Psoas muscle (tissue), 8 donors: ENCODE measurements around the gene LSM10. TPM values are rescaled to one million over a fixed set of nuclear protein-coding genes. Genes with fewer than 3 reads are reported as not detected.

Experiments
- ATAC-seq, 4 donors: fragments of 200-7000 bp; cut with Tn5 transposase; one replicate each; pipeline ENCODE4 v1.9.1; 2020; ENCODE audit warnings: moderate library complexity in 3 of 4, mild to moderate bottlenecking in 2 of 4
- DNase-seq, 2 donors: peaks; one replicate each; pipeline ENCODE4 v3.0.0-alpha.2; 2020
- H3K27ac ChIP-seq: fragments of 200-600 bp; one replicate; pipeline ENCODE4 v1.8.0; 2022
- H3K27me3 ChIP-seq, 3 donors: fragments of 200-600 bp in 1 of 3; one replicate each; pipeline versions ENCODE4 v1.6.1 to v1.8.0; 2013 to 2022; ENCODE audit warnings: low read length in 2 of 3, mild to moderate bottlenecking in 2 of 3, moderate library complexity in 1 of 3; ENCODE audit not compliant: insufficient read depth in 3 of 3
- H3K36me3 ChIP-seq, 2 donors: fragments of 200-600 bp in 1 of 2; one replicate each; pipeline versions ENCODE4 v1.6.1 to v1.8.0; 2013 to 2022; ENCODE audit warnings: low read depth in 1 of 2, mild to moderate bottlenecking in 1 of 2, moderate library complexity in 1 of 2; ENCODE audit not compliant: insufficient read depth in 1 of 2
- H3K4me1 ChIP-seq: fragments of 200-600 bp; one replicate; pipeline ENCODE4 v1.8.0; 2022
- H3K4me3 ChIP-seq: fragments of 200-600 bp; one replicate; pipeline ENCODE4 v1.8.0; 2022; ENCODE audit warnings: mild to moderate bottlenecking
- H3K9me3 ChIP-seq: fragments of 200-600 bp; one replicate; pipeline ENCODE4 v1.8.0; 2022
- WGBS, 3 donors: extraction: QIAGEN DNeasy Blood & Tissue Kit; methylation state at CpG; one replicate each; pipeline versions ENCODE4 v1.1.6 to v1.1.7; 2013; 5-methylcytosine and 5-hydroxymethylcytosine counted together
- intact Hi-C, 2 donors: fragments of 100-400 bp; cut with DNase I; formaldehyde crosslinking; loops; one replicate each; pipeline versions ENCODE4 v1.11.0 to v1.14.2; 2022
- polyA plus RNA-seq, 3 donors: library from polyadenylated mRNA; stranded (reverse); fragments of 200-250 nt; gene quantifications; one replicate each; pipeline ENCODE4 v1.2.3, GENCODE V29; 2013
- total RNA-seq, 4 donors: library from RNA; stranded (reverse); fragmentation: NEBNext Ultra II Directional in 2 of 4; extraction: Animal tissue kit (Norgen Biotek cat#: 25700) in 2 of 4; gene quantifications; one replicate each; pipeline versions ENCODE4 v1.2.1 to v1.2.4, GENCODE V29; 2021 to 2023
- TF ChIP-seq, protein P1 (sequence below): fragments of 200-600 bp; IDR thresholded peaks from one replicate; pipeline ENCODE4 v1.8.0; 2022; ENCODE audit warnings: antibody characterized with exemption
- donor health status: healthy with polysubstance abuse.
- donor health status: DM: no; HTN: no; CAD: no; lungs with moderate emphysema.
- donor health status: Bipolar disorder and iron deficiency.
- donor health status: healthy.
- donor health status: DM: yes; HTN: yes; CAD: no.
- donor health status: DM: no; HTN: no; CAD: no.
- donor health status: DM: no; HTN: no; CAD: no.
- donor health status: DM: yes; HTN: yes; CAD: no.

Gene LSM10
- total and polyA plus RNA-seq, 7 donors = 80.3 to 246 (median 102) TPM

DNA sequence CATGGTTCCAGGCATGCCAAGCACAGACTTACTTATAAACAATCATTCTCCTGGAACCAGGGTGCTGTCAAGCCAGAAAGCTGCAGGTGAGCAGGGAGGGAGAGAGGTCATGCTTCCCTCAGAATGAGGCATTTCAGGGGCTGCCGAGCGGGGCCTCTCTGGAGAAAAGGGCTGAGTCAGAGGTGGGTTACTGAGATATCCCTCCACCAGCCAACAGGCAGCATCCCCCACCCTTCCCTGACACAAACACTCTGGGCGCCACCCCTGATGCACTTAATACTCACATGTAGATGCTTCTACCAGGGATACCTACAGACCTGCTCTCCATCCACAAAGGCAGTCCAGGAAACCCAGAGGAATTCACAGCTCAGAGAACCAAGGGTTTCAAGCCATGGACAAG, 25.1 kb downstream of the LSM10 start:
- H3K4me1 ChIP-seq = peaks cover 78% of the 10 kb centered on the region
- H3K27me3 ChIP-seq = no peaks in the 10 kb centered on the region
- no peak overlapping the region for H3K4me3 ChIP-seq
- DNase-seq (no peak), ATAC-seq (no peak)
- intact Hi-C loops = no loop called here
- H3K36me3 ChIP-seq = peaks cover 0 to 23% of the 10 kb centered on the region in 2 donors
- WGBS, 3 donors = 84 to 93% (median 91%) methylated on average over 3 of the region's 3 CpGs
- H3K27ac ChIP-seq = peak overlapping the region; percentile 98
- TF ChIP-seq, protein P1, sequence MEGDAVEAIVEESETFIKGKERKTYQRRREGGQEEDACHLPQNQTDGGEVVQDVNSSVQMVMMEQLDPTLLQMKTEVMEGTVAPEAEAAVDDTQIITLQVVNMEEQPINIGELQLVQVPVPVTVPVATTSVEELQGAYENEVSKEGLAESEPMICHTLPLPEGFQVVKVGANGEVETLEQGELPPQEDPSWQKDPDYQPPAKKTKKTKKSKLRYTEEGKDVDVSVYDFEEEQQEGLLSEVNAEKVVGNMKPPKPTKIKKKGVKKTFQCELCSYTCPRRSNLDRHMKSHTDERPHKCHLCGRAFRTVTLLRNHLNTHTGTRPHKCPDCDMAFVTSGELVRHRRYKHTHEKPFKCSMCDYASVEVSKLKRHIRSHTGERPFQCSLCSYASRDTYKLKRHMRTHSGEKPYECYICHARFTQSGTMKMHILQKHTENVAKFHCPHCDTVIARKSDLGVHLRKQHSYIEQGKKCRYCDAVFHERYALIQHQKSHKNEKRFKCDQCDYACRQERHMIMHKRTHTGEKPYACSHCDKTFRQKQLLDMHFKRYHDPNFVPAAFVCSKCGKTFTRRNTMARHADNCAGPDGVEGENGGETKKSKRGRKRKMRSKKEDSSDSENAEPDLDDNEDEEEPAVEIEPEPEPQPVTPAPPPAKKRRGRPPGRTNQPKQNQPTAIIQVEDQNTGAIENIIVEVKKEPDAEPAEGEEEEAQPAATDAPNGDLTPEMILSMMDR = no peak
- no peaks in the 10 kb centered on the region for H3K9me3 ChIP-seq

DNA sequence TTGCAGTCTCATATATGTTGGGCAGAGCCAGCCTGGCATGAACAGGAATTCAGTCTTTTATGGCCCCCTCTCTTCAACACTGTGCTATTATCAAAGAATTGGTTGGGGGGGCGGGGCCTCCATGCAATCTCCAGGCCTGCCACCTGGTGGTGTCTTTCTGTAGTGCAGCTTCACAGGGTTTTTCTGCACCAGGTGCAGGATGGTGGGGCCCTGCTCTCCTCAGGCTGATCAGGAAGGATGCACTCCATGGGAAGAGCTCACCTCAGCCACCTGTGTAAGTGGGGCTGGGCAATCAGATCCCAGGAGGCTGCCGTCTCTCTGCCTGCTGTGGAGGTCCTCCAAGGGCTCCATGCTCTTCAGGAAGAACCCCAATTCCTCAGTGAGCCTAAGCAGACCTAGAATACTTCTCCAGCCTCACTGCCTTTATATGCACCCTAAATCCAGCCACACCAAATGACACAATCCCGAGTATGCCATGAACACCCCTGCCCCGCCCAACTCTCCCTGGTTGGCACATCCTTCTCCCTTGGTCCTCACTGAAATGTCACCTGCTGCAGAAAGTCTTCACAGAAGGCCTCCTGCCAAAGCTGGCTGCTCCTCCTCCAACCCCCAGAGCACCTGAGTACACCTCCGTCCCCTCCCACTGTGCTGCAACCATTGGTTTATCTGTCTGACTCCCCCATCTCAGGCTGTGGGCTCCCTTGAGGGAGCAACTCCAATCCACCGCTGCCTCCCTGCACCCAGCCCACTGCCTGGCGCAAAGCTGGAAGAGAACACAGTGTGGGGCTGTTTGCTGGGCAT, 28.4 kb downstream of the LSM10 start:
- peaks cover 3 to 40% of the 10 kb centered on the region in 2 donors for H3K36me3 ChIP-seq
- TF ChIP-seq, protein P1 = peak; percentile 98
- no peaks in the 10 kb centered on the region for H3K27me3 ChIP-seq
- ATAC-seq = peak; percentile 40 to 58 (median 42)
- no peak overlapping the region for H3K4me3 ChIP-seq
- WGBS, 3 donors = 63 to 65% (median 65%) methylated on average over 7 of the region's 7 CpGs
- DNase-seq = peak; percentile 70 to 80
- H3K27ac ChIP-seq = peak overlapping the region; percentile 46
- H3K4me1 ChIP-seq = peaks cover 78% of the 10 kb centered on the region
- H3K9me3 ChIP-seq = no peaks in the 10 kb centered on the region
- intact Hi-C loops = loop anchor here in 1 of 2 donors (5.0 kb wide), 1 partner anchor 67 kb away; no protein-coding TSS in a partner anchor

DNA sequence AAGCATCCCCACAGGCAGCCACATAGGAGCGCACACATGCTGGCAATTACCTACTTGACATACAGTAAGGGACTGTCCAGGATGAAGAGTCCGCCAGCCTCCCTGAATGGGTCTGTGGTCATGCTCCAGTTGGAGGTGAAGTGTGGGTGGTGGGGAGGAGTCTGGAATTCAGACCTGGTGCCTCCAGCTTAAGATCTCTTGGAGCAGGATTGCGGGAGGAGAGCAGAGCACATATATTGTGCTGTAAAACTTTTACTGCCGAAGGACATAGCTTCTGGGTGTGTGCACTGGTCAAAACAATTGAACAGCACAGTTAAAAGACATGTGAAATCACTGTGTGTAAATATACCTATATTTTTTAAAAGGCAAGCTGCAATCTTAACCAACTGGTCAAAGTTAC, 29.9 kb downstream of the LSM10 start:
- DNase-seq (no peak), ATAC-seq (no peak)
- intact Hi-C loops = loop anchor here in 1 of 2 donors (5.0 kb wide), 1 partner anchor 65 kb away; no protein-coding TSS in a partner anchor
- TF ChIP-seq, protein P1 = no peak
- 86 to 91% (median 91%) methylated on average over 4 of the region's 4 CpGs for WGBS, 3 donors
- no peaks in the 10 kb centered on the region for H3K27me3 ChIP-seq
- H3K27ac ChIP-seq = no peak overlapping the region
- peaks cover 3 to 45% of the 10 kb centered on the region in 2 donors for H3K36me3 ChIP-seq
- H3K4me3 ChIP-seq = no peak overlapping the region
- H3K9me3 ChIP-seq = no peaks in the 10 kb centered on the region
- peaks cover 63% of the 10 kb centered on the region for H3K4me1 ChIP-seq

DNA sequence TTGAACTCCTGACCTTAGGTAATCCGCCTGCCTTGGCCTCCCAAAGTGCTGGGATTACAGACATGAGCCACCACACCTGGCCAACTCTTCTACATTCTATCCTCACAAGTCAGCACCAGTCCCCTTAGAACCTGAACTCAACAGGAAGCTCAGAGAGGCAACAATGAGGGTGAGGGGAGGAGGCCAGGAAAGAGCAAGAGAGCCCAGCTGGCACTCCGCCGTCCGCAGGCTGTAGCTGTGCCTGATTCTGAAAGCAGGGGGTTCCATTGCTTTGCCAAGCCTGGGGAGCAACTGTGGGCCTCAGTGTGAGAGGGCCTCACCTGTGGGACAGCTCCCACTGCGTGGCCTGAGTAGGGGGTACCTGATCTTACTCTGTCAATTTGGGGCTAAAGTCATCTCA, 30.6 kb downstream of the LSM10 start:
- Histone ChIP-seq H3K4me3 (no peak overlapping the region), H3K27ac (peak overlapping the region; percentile 16)
- TF ChIP-seq, protein P1 = no peak

More for the DNA sequence above, 30.6 kb downstream of the LSM10 start:
- no peak for ATAC-seq
- H3K27me3 ChIP-seq = no peaks in the 10 kb centered on the region
- peaks cover 3 to 48% of the 10 kb centered on the region in 2 donors for H3K36me3 ChIP-seq
- H3K4me1 ChIP-seq = peaks cover 56% of the 10 kb centered on the region
- intact Hi-C loops = loop anchor here in 1 of 2 donors (5.0 kb wide), 1 partner anchor 65 kb away; no protein-coding TSS in a partner anchor
- no peaks in the 10 kb centered on the region for H3K9me3 ChIP-seq
- DNase-seq = no peak
- WGBS, 3 donors = 72 to 77% (median 77%) methylated on average over 5 of the region's 5 CpGs
